ENCODE measurements around the gene FREM3.

DNA sequence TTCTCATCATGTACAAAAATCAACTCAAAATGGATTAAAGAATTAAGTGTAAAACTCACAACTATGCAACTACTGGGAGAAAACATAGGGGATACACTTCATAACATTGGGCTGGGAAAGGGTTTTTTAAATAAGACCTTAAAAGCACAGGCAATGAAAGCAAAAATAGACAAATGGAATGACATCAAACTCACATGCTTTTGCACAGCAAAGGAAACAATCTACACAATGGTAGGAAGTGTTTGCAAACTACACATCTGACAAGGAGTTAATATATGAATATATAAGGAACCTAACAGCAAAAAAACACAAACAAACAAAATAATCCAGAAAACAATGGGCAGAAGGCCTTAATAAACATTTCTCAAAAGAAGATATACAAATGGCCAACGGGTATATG is 57.9 kb downstream of the FREM3 start:
- TF ChIP-seq, protein P1, sequence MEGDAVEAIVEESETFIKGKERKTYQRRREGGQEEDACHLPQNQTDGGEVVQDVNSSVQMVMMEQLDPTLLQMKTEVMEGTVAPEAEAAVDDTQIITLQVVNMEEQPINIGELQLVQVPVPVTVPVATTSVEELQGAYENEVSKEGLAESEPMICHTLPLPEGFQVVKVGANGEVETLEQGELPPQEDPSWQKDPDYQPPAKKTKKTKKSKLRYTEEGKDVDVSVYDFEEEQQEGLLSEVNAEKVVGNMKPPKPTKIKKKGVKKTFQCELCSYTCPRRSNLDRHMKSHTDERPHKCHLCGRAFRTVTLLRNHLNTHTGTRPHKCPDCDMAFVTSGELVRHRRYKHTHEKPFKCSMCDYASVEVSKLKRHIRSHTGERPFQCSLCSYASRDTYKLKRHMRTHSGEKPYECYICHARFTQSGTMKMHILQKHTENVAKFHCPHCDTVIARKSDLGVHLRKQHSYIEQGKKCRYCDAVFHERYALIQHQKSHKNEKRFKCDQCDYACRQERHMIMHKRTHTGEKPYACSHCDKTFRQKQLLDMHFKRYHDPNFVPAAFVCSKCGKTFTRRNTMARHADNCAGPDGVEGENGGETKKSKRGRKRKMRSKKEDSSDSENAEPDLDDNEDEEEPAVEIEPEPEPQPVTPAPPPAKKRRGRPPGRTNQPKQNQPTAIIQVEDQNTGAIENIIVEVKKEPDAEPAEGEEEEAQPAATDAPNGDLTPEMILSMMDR (IDR thresholded peaks at IDR 0.05; ENCODE audit: low read length): no peak
- TF ChIP-seq EZH2 (optimal IDR thresholded peaks at IDR 0.05; ENCODE audit: low read depth, low read length): no peak

All from MM.1S (cell line).